Measurements from ENCODE around the gene IGF2BP2.

DNA sequence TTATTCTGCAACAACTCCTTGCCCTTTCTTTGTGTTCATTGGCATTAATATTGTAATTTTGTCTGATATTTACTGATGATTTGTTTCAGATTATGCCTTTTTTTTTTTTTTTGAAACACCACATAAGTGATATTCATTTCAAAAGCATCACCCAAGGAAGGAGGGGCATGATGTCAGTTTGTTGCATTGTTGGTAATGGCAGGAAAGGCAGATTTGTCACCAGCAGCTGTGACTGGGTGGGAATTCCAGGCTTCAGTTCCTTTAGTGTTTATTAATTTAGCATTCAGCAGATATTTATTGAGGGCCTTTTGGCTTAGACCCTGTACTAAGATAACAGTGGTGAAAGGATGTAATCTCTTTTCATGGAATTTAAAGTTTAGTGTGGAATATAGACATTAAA is 219.3 kb downstream of the IGF2BP2 start:
- TF ChIP-seq, protein P1, sequence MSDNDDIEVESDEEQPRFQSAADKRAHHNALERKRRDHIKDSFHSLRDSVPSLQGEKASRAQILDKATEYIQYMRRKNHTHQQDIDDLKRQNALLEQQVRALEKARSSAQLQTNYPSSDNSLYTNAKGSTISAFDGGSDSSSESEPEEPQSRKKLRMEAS (IDR thresholded peaks at IDR 0.05): no peak
- no peak for TF ChIP-seq TEAD4 (IDR thresholded peaks at IDR 0.05)
- TF ChIP-seq TAF1 (IDR thresholded peaks at IDR 0.05; ENCODE audit: low read depth): no peak
- TF ChIP-seq FOXM1 (IDR thresholded peaks at IDR 0.05; ENCODE audit: borderline replicate concordance, low read depth): no peak
- no peak for TF ChIP-seq CEBPB (IDR thresholded peaks at IDR 0.05)

Data from Ishikawa (cell line).